AML-193 (cell line): ENCODE data around the gene CACNA2D3.
"Not testable (repeated sequence)": the region's sequence is repeated elsewhere in the genome, so short reads cannot be mapped to it uniquely, and the experiment has no call there.

Experiments used
- DNase-seq, 2 experiments: peaks; one replicate each; lab custom pipeline; 2025; lab: John Stamatoyannopoulos, UW

The CACNA2D3 gene

GRCh38 chr3:54631516-54632325 lies 509.4 kb downstream of the CACNA2D3 start:
- no peak for DNase-seq

GRCh38 chr3:54632326-54632665 lies 509.9 kb downstream of the CACNA2D3 start:
- DNase-seq: no peak

- DNase-seq: no peak
These were observed 510.5 kb downstream of the CACNA2D3 start for GRCh38 chr3:54632834-54633233.

- DNase-seq: no peak
These were observed 511.2 kb downstream of the CACNA2D3 start for GRCh38 chr3:54633444-54634121.

- DNase-seq: no peak
These were observed 511.7 kb downstream of the CACNA2D3 start for GRCh38 chr3:54634122-54634469.

- not testable (repeated sequence) for DNase-seq
These were observed 517.5 kb downstream of the CACNA2D3 start for GRCh38 chr3:54639790-54640372.

GRCh38 chr3:54641226-54642014 lies 519.1 kb downstream of the CACNA2D3 start:
- no peak for DNase-seq

- no peak for DNase-seq
These were observed 519.8 kb downstream of the CACNA2D3 start for GRCh38 chr3:54642147-54642546.

- no peak for DNase-seq
These were observed 525.4 kb downstream of the CACNA2D3 start for GRCh38 chr3:54647721-54648120.

- DNase-seq: no peak
These were observed 527.2 kb downstream of the CACNA2D3 start for GRCh38 chr3:54649551-54649950.

GRCh38 chr3:54653456-54654195 lies 531.3 kb downstream of the CACNA2D3 start:
- no peak for DNase-seq

GRCh38 chr3:54654776-54655175 lies 532.4 kb downstream of the CACNA2D3 start:
- no peak for DNase-seq

GRCh38 chr3:54659347-54659746 lies 537.0 kb downstream of the CACNA2D3 start:
- no peak for DNase-seq

GRCh38 chr3:54660714-54661132 lies 538.4 kb downstream of the CACNA2D3 start:
- DNase-seq: no peak

GRCh38 chr3:54661151-54661550 lies 538.8 kb downstream of the CACNA2D3 start:
- no peak for DNase-seq

- no peak for DNase-seq
These were observed 541.2 kb downstream of the CACNA2D3 start for GRCh38 chr3:54663501-54664011.

GRCh38 chr3:54665016-54665600 lies 542.8 kb downstream of the CACNA2D3 start:
- DNase-seq: no peak

- no peak for DNase-seq
These were observed 545.9 kb downstream of the CACNA2D3 start for GRCh38 chr3:54668236-54668635.

GRCh38 chr3:54670201-54671000 lies 548.0 kb downstream of the CACNA2D3 start:
- DNase-seq: no peak

GRCh38 chr3:54671511-54671910 lies 549.2 kb downstream of the CACNA2D3 start:
- no peak for DNase-seq
